Body of pancreas (tissue), 4 donors: Measurements from ENCODE around the gene TINAGL1. TPM values are rescaled to one million over a fixed set of nuclear protein-coding genes. Genes with fewer than 3 reads are reported as not detected.

Experiments used
- ATAC-seq: fragments of 150-250 bp; one replicate; pipeline ENCODE4 v1.9.1; 2016
- DNase-seq, 4 donors: peaks; one replicate each; pipeline ENCODE4 v3.0.0-alpha.2; 2019
- H3K27ac ChIP-seq, 4 donors: fragments of 200-600 bp; sonication (generic); 1 replicate in 3 of 4; 2 replicates in 1 of 4; pipeline versions ENCODE4 v1.5.1 to v1.6.1; 2016 to 2019; ENCODE audit warnings: mild to moderate bottlenecking in 1 of 4, mixed read lengths in 1 of 4, moderate library complexity in 1 of 4
- H3K27me3 ChIP-seq, 2 donors: fragments of 200-600 bp; sonication (generic); one replicate each; pipeline ENCODE4 v1.6.0; 2016; ENCODE audit warnings: mild to moderate bottlenecking in 1 of 2
- H3K36me3 ChIP-seq, 2 donors: fragments of 200-600 bp; sonication (generic); replicated peaks in 1 of 2; 2 replicates each; pipeline ENCODE4 v1.5.1; 2016; ENCODE audit warnings: low read depth in 2 of 2; ENCODE audit not compliant: insufficient read depth in 1 of 2
- H3K4me1 ChIP-seq: fragments of 200-600 bp; sonication (generic); one replicate; pipeline ENCODE4 v1.6.0; 2016
- H3K4me3 ChIP-seq, 2 donors: fragments of 200-600 bp; sonication (generic); 1 replicate in 1 of 2; 2 replicates in 1 of 2; pipeline ENCODE4 v1.5.1; 2016 to 2019
- H3K9me3 ChIP-seq, 3 donors: fragments of 200-600 bp; sonication (generic); 1 replicate in 2 of 3; 2 replicates in 1 of 3; pipeline ENCODE4 v1.5.1; 2016
- CTCF ChIP-seq, 7 experiments: fragments of 450-650 bp in 4 of 7; fragments of 200-600 bp in 3 of 7; sonication (generic) in 3 of 7; IDR thresholded peaks; one replicate each; pipeline ENCODE4 v1.5.1; 2016 to 2019; ENCODE audit warnings: antibody characterized with exemption in 7 of 7
- POLR2A ChIP-seq, 3 donors: fragments of 450-650 bp; IDR thresholded peaks; one replicate each; pipeline ENCODE4 v1.6.1; 2016; ENCODE audit warnings: antibody characterized with exemption in 3 of 3, mild to moderate bottlenecking in 2 of 3
- WGBS, 2 donors: methylation state at CpG; one replicate each; pipeline ENCODE4 v1.1.5; 2017; 5-methylcytosine and 5-hydroxymethylcytosine counted together
- intact Hi-C: fragments of 100-400 bp; cut with DNase I; formaldehyde crosslinking; loops from one replicate; pipeline ENCODE4 v1.15.1; 2023
- total RNA-seq, 2 donors: library from RNA; depleted of rRNA; stranded (reverse); fragments of >200 nt; gene quantifications; one replicate each; pipeline ENCODE4 v1.1.0, GENCODE V29; 2016

TINAGL1 gene
- total RNA-seq, 2 donors from 2014 or later: 47.2 to 148 TPM

- ATAC-seq: no peak
- H3K9me3 ChIP-seq: no peaks in the 10 kb centered on the region
- WGBS, 2 donors: 78 to 89% methylated on average over 4 of the region's 4 CpGs
- intact Hi-C loops: no loop called here
- H3K27ac ChIP-seq: no peak overlapping the region
- no peak for DNase-seq
- TF ChIP-seq POLR2A (IDR thresholded peaks at IDR 0.05): no peak
- TF ChIP-seq CTCF (IDR thresholded peaks at IDR 0.05): no peak
- no peak overlapping the region for H3K4me3 ChIP-seq
- no peaks in the 10 kb centered on the region for H3K27me3 ChIP-seq
- no peaks in the 10 kb centered on the region for H3K36me3 ChIP-seq
- no peaks in the 10 kb centered on the region for H3K4me1 ChIP-seq
These were observed 29.7 kb downstream of the TINAGL1 start for GRCh38 chr1:31605908-31606427.

- Histone ChIP-seq H3K9me3 (no peaks in the 10 kb centered on the region), H3K27me3 (no peaks in the 10 kb centered on the region), H3K27ac (no peak overlapping the region), H3K36me3 (no peaks in the 10 kb centered on the region), H3K4me3 (no peak overlapping the region), H3K4me1 (no peaks in the 10 kb centered on the region)
- no peak for ATAC-seq
- intact Hi-C loops: no loop called here
- no peak for DNase-seq
- TF ChIP-seq CTCF (IDR thresholded peaks at IDR 0.05) (no peak), POLR2A (IDR thresholded peaks at IDR 0.05) (no peak)
- 82 to 90% methylated on average over 5 of the region's 5 CpGs for WGBS, 2 donors
These were observed 31.0 kb downstream of the TINAGL1 start for GRCh38 chr1:31607360-31607759.

DNA sequence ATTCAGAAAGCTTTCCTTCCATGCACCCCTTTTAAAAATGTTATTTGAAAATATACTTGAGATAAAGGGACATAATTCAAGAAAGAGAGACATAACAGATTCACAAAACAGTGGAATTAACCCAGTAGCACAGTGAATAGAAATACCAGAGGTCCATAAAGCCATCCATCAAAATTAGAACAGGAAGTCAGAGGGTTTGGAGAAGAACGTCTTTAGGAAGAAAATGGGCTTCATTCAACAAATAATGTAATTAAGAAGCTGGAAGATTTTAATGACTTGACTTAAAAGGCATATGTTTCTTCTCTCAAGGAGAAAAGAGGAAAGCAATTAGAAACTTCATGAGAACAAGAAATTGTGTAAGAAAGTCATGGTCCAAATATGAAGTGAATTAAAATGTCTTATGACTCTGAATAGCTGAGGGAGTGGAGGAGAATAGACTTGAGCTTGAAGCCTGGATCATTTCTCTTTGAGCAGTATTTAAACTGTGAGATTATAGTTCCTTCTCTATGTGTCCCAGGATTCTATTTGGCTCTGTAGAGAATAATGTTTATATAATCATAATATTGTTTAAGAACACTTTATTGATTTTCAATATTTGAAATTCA lies 33.3 kb downstream of the TINAGL1 start:
- intact Hi-C loops: no loop called here
- no peak overlapping the region for H3K27ac ChIP-seq
- WGBS, 2 donors: 19 to 22% methylated on average over 1 of the region's 1 CpG
- H3K36me3 ChIP-seq: no peaks in the 10 kb centered on the region
- H3K4me3 ChIP-seq: no peak overlapping the region
- no peaks in the 10 kb centered on the region for H3K9me3 ChIP-seq
- ATAC-seq: no peak
- TF ChIP-seq POLR2A (IDR thresholded peaks at IDR 0.05): no peak
- no peak for TF ChIP-seq CTCF (IDR thresholded peaks at IDR 0.05)
- no peak for DNase-seq
- H3K4me1 ChIP-seq: no peaks in the 10 kb centered on the region
- H3K27me3 ChIP-seq: no peaks in the 10 kb centered on the region

DNA sequence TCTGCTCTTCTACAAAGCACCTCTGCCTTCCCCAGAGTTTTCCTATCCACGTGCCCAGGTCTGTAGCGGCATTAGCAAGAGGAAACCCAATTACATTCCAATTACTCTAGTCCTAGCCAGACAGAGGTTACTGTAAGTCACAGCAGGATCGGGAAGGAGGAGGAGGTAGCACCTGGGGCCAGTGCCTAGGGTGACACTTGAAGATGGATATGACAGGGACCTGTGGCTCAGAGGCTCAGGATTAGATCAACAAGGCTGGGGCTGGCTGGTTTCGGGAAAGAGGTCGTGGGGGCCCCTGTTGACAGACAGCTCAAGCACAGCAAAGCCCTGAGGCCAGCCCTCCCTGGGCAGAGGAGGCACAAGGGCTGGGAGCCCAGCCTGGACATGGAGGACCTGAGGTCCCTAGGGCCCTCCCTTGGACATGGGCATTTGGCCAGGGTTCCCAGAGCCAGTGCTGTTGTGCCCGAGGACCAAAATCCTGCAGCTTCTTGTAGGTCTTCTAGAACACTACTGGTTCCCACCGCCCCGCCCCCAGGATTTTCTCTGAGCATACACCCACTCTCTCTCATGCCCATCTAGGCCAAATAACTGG lies 38.2 kb downstream of the TINAGL1 start:
- Histone ChIP-seq H3K9me3 (no peaks in the 10 kb centered on the region), H3K36me3 (no peaks in the 10 kb centered on the region), H3K27me3 (peaks cover 0 to 5% of the 10 kb centered on the region in 2 donors), H3K27ac (no peak overlapping the region), H3K4me3 (no peak overlapping the region), H3K4me1 (peaks cover 9% of the 10 kb centered on the region)
- DNase-seq (no peak), ATAC-seq (no peak)
- TF ChIP-seq CTCF (IDR thresholded peaks at IDR 0.05) (no peak), POLR2A (IDR thresholded peaks at IDR 0.05) (no peak)
- intact Hi-C loops: no loop called here
- WGBS, 2 donors: 81 to 90% methylated on average over 5 to 8 of the region's 8 CpGs

- 87 to 89% methylated on average over 5 to 6 of the region's 6 CpGs for WGBS, 2 donors
- H3K4me1 ChIP-seq: peaks cover 9% of the 10 kb centered on the region
- no peak for ATAC-seq
- no peak for DNase-seq
- H3K4me3 ChIP-seq: no peak overlapping the region
- no peaks in the 10 kb centered on the region for H3K9me3 ChIP-seq
- no peaks in the 10 kb centered on the region for H3K36me3 ChIP-seq
- no peak for TF ChIP-seq POLR2A (IDR thresholded peaks at IDR 0.05)
- H3K27me3 ChIP-seq: peaks cover 0 to 5% of the 10 kb centered on the region in 2 donors
- intact Hi-C loops: no loop called here
- H3K27ac ChIP-seq: no peak overlapping the region
These were observed 39.1 kb downstream of the TINAGL1 start for GRCh38 chr1:31615414-31615813.
